Measurements from ENCODE around the gene NCOR1. TPM values are rescaled to one million over a fixed set of nuclear protein-coding genes. Genes with fewer than 3 reads are reported as not detected.

NCOR1 gene
- polyA plus RNA-seq, 1 of the 3 experiments (the other 2 are of a cell fraction), result 42.1 TPM

DNA sequence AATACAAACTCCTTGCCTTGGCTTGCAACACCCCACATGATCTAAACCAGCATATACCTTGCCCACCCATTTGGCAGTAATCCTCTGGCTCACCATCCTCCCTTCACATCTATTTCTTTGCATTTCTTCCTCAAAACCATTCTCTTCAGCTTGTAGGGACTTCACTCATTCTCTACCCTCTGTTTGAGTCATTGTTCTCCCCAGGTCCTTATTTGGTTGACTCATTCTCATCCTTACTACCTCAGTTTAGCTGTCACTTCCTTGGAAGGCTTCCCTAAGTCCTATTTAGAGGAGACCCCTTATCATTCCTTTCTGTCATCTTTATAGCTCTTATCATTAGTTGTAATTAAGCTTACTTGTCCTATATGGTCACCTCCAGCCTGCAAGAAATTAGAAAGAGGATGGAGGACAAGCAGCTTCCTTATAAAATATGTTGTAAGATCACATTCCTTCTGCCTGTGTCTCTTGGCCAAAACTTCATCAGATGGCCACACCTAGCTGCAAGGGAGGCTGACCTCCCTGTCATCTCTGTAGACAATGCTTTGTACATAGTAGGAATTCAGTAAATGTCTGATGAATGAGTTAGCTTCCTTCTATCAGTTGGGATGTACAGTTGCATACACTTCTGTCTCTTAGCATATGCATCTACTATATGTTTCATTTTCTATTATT, 214.0 kb downstream of the NCOR1 start:
- Histone ChIP-seq H3K9ac (no peak overlapping the region), H3K4me1 (ENCODE audit: control insufficient read depth in 1 of 2, insufficient read depth in 2 of 2, low read depth in 1 of 2, low read length in 1 of 2) (peaks cover 0 to 6% of the 10 kb centered on the region in 2 experiments; a peak in 2 of 4 replicates), H3K4me3 (ENCODE audit: low read depth in 2 of 2, low read length in 1 of 2) (peak overlapping the region; percentile 82 to 91), H3K9me3 (no peaks in the 10 kb centered on the region; the same call in 1 of the 2 replicates), H4K20me1 (ENCODE audit: insufficient read depth) (peaks cover 5% of the 10 kb centered on the region; the same call in 1 of the 2 replicates), H3F3A (replicated peaks; ENCODE audit: insufficient read depth) (peaks cover 9% of the 10 kb centered on the region), H3K36me3 (replicated peaks in 1 of 2; ENCODE audit: control insufficient read depth in 1 of 2, insufficient read depth in 2 of 2, low read length in 1 of 2) (peaks cover 52 to 60% of the 10 kb centered on the region in 2 experiments), H3K27ac (ENCODE audit: low read depth in 2 of 2, low read length in 1 of 2) (no peak overlapping the region), H3K4me2 (peak overlapping the region; percentile 67), H3K9me2 (no peaks in the 10 kb centered on the region), H2AFZ (ENCODE audit: low read depth) (no peak overlapping the region), H3K79me2 (ENCODE audit: insufficient read depth) (peaks cover 40% of the 10 kb centered on the region), H3K27me3 (ENCODE audit: insufficient read depth) (no peaks in the 10 kb centered on the region)
- POLR2A ChIA-PET, result no interaction called here
- CTCF ChIA-PET, result interaction anchor here (1.1 to 6.1 kb wide), 2 partner anchors 56 to 173 kb away, joined by 3 to 42 read pairs; partner anchors contain the start of gene ADORA2B
- TF ChIP-seq, protein P1, sequence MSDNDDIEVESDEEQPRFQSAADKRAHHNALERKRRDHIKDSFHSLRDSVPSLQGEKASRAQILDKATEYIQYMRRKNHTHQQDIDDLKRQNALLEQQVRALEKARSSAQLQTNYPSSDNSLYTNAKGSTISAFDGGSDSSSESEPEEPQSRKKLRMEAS (IDR thresholded peaks at IDR 0.05; ENCODE audit: low read depth), result no peak
- TF ChIP-seq, protein P2, sequence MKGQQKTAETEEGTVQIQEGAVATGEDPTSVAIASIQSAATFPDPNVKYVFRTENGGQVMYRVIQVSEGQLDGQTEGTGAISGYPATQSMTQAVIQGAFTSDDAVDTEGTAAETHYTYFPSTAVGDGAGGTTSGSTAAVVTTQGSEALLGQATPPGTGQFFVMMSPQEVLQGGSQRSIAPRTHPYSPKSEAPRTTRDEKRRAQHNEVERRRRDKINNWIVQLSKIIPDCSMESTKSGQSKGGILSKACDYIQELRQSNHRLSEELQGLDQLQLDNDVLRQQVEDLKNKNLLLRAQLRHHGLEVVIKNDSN (IDR thresholded peaks at IDR 0.05; ENCODE audit: borderline replicate concordance, low read depth), result no peak
- no peak for TF ChIP-seq FOXJ3 (CRISPR knock-in tag; IDR thresholded peaks at IDR 0.05)
- no peak for TF ChIP-seq YY1 (IDR thresholded peaks at IDR 0.05; ENCODE audit: low read depth)
- no peak for TF ChIP-seq RXRA (IDR thresholded peaks at IDR 0.05; ENCODE audit: borderline replicate concordance, low read depth)
- no peak for TF ChIP-seq SMC3 (IDR thresholded peaks at IDR 0.05; ENCODE audit: low read depth, low read length)
- no peak for TF ChIP-seq NFIC (IDR thresholded peaks at IDR 0.05; ENCODE audit: borderline replicate concordance)
- no peak for TF ChIP-seq RAD21 (IDR thresholded peaks at IDR 0.05; ENCODE audit: low read length)
- TF ChIP-seq POLR2AphosphoS5 (IDR thresholded peaks at IDR 0.05; ENCODE audit: low read depth, low read length), result no peak
- TF ChIP-seq, protein P3, sequence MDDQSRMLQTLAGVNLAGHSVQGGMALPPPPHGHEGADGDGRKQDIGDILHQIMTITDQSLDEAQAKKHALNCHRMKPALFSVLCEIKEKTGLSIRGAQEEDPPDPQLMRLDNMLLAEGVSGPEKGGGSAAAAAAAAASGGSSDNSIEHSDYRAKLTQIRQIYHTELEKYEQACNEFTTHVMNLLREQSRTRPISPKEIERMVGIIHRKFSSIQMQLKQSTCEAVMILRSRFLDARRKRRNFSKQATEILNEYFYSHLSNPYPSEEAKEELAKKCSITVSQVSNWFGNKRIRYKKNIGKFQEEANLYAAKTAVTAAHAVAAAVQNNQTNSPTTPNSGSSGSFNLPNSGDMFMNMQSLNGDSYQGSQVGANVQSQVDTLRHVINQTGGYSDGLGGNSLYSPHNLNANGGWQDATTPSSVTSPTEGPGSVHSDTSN (IDR thresholded peaks at IDR 0.05), result no peak
- TF ChIP-seq ELF1 (IDR thresholded peaks at IDR 0.05), result no peak
- TF ChIP-seq RFX5 (IDR thresholded peaks at IDR 0.05; ENCODE audit: low read length), result no peak
- DNase-seq, result no peak

DNA sequence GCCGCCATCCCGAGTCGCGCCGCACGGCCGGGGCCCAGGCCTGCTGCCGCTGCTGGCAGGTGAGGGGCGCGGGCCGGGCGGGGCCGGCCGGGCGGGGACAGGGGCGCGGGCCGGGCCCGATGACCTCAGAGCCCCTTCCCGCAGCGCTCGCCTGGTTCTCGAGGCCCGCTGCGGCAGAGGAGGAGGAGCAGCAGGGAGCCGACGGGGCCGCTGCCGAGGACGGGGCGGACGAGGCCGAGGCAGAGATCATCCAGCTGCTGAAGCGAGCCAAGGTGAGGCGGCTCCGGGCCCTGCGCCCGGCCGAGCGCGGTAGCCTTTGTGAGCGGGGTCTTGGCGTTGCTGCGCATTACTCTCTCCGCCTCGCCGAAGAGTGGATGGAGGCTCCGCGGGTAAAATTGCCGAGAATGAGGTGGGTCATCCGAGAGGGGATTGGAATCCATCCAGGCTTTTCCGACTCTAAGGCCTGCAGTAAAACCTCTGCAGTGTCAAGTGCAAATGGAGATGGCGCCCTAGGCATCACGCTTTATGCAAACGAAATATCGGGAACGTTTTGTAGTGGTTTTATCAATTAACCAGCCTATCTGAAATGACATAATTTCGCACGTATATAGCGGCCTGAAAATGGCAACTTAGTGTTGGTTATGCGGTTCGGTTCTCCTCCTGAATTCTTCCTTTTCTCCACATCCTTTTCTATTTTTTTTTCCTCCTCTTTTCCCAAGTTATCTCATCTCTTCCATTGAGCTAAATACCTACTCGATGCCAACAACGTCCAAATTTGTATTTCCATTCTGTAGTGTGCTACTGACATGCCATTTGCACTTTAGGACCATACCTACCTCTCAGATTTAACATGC, 215.1 kb downstream of the NCOR1 start:
- Histone ChIP-seq H3K9ac (peak overlapping the region; percentile 90), H3K4me1 (ENCODE audit: control insufficient read depth in 1 of 2, insufficient read depth in 2 of 2, low read depth in 1 of 2, low read length in 1 of 2) (peaks cover 0 to 6% of the 10 kb centered on the region in 2 experiments; a peak in 2 of 4 replicates), H3K79me2 (ENCODE audit: insufficient read depth) (peaks cover 49% of the 10 kb centered on the region), H3K27me3 (ENCODE audit: insufficient read depth) (no peaks in the 10 kb centered on the region), H4K20me1 (ENCODE audit: insufficient read depth) (peaks cover 5% of the 10 kb centered on the region; the same call in 1 of the 2 replicates), H3K4me2 (peak overlapping the region; percentile 67), H3K27ac (ENCODE audit: low read depth in 2 of 2, low read length in 1 of 2) (peak overlapping the region; percentile 93 to 95), H3K36me3 (replicated peaks in 1 of 2; ENCODE audit: control insufficient read depth in 1 of 2, insufficient read depth in 2 of 2, low read length in 1 of 2) (peaks cover 43 to 51% of the 10 kb centered on the region in 2 experiments), H2AFZ (ENCODE audit: low read depth) (no peak overlapping the region), H3K9me2 (no peaks in the 10 kb centered on the region), H3K9me3 (no peaks in the 10 kb centered on the region; the same call in 1 of the 2 replicates), H3F3A (replicated peaks; ENCODE audit: insufficient read depth) (peaks cover 9% of the 10 kb centered on the region), H3K4me3 (ENCODE audit: low read depth in 2 of 2, low read length in 1 of 2) (peak overlapping the region; percentile 82 to 91)
- 2% methylated on average over 30 of the region's 64 CpGs for WGBS (ENCODE audit: low lambda C conversion rate)
- ChIA-PET POLR2A (interaction anchor here (0.8 to 1.4 kb wide), 5 partner anchors 9 to 215 kb away, joined by 3 to 4 read pairs (median 3); partner anchors contain the start of genes ADORA2B and NCOR1), CTCF (interaction anchor here (0.7 to 6.1 kb wide), 5 partner anchors 13 to 216 kb away, joined by 3 to 42 read pairs (median 3); partner anchors contain the start of gene ADORA2B)
- no peak for TF ChIP-seq YY1 (IDR thresholded peaks at IDR 0.05; ENCODE audit: low read depth)
- peak; percentile 40; the same call in 1 of the 2 replicates for TF ChIP-seq SIN3A (IDR thresholded peaks at IDR 0.05; ENCODE audit: borderline replicate concordance, low read depth, low read length)
- DNase-seq, result no peak
